ENCODE results near the gene DENND1A.

GRCh38 chr9:123455187-123455586, 474.7 kb downstream of the DENND1A start:
- TF ChIP-seq CTCF (IDR thresholded peaks at IDR 0.05) (no peak), EP300 (IDR thresholded peaks at IDR 0.05) (no peak), POLR2A (IDR thresholded peaks at IDR 0.05) (no peak)
